ENCODE measurements around the gene SGIP1. TPM values are rescaled to one million over a fixed set of nuclear protein-coding genes. Genes with fewer than 3 reads are reported as not detected.

SGIP1 gene
- total RNA-seq, 1 donor from 2014 or later, result 31.8 TPM

- H3K9me3 Mint-ChIP-seq (ENCODE audit: low read depth), result no peaks in the 10 kb centered on the region
- no peaks in the 10 kb centered on the region for H3K36me3 Mint-ChIP-seq (ENCODE audit: low read depth)
- H3K4me3 Mint-ChIP-seq (ENCODE audit: unreplicated experiment), result no peak overlapping the region
- no peak overlapping the region for H3K27ac Mint-ChIP-seq (ENCODE audit: unreplicated experiment)
- peaks cover 42% of the 10 kb centered on the region for H3K4me1 Mint-ChIP-seq (ENCODE audit: low read depth)
- H3K27me3 Mint-ChIP-seq (ENCODE audit: low read depth), result no peaks in the 10 kb centered on the region
- no peak for DNase-seq (ENCODE audit: low spot score)
- TF ChIP-seq CTCF (IDR thresholded peaks at IDR 0.05), result no peak
Measured at GRCh38 chr1:66493731-66494130, 40.2 kb upstream of the SGIP1 start.

GRCh38 chr1:66494482-66494881 is 39.5 kb upstream of the SGIP1 start:
- Mint-ChIP-seq H3K9me3 (ENCODE audit: low read depth) (no peaks in the 10 kb centered on the region), H3K36me3 (ENCODE audit: low read depth) (no peaks in the 10 kb centered on the region), H3K4me1 (ENCODE audit: low read depth) (peaks cover 35% of the 10 kb centered on the region), H3K27ac (ENCODE audit: unreplicated experiment) (no peak overlapping the region), H3K4me3 (ENCODE audit: unreplicated experiment) (no peak overlapping the region), H3K27me3 (ENCODE audit: low read depth) (no peaks in the 10 kb centered on the region)
- TF ChIP-seq CTCF (IDR thresholded peaks at IDR 0.05), result no peak
- DNase-seq (ENCODE audit: low spot score), result no peak

- no peaks in the 10 kb centered on the region for H3K36me3 Mint-ChIP-seq (ENCODE audit: low read depth)
- H3K27me3 Mint-ChIP-seq (ENCODE audit: low read depth), result no peaks in the 10 kb centered on the region
- H3K4me1 Mint-ChIP-seq (ENCODE audit: low read depth), result peaks cover 25% of the 10 kb centered on the region
- no peak for DNase-seq (ENCODE audit: low spot score)
- no peak overlapping the region for H3K4me3 Mint-ChIP-seq (ENCODE audit: unreplicated experiment)
- TF ChIP-seq CTCF (IDR thresholded peaks at IDR 0.05), result no peak
- no peak overlapping the region for H3K27ac Mint-ChIP-seq (ENCODE audit: unreplicated experiment)
- H3K9me3 Mint-ChIP-seq (ENCODE audit: low read depth), result no peaks in the 10 kb centered on the region
Measured at GRCh38 chr1:66495495-66495894, 38.5 kb upstream of the SGIP1 start.

GRCh38 chr1:66497910-66498309 is 36.0 kb upstream of the SGIP1 start:
- DNase-seq (ENCODE audit: low spot score), result no peak
- Mint-ChIP-seq H3K27ac (ENCODE audit: unreplicated experiment) (no peak overlapping the region), H3K27me3 (ENCODE audit: low read depth) (no peaks in the 10 kb centered on the region), H3K36me3 (ENCODE audit: low read depth) (no peaks in the 10 kb centered on the region), H3K4me3 (ENCODE audit: unreplicated experiment) (no peak overlapping the region), H3K9me3 (ENCODE audit: low read depth) (no peaks in the 10 kb centered on the region), H3K4me1 (ENCODE audit: low read depth) (peaks cover 18% of the 10 kb centered on the region)
- no peak for TF ChIP-seq CTCF (IDR thresholded peaks at IDR 0.05)

- no peak overlapping the region for H3K4me3 Mint-ChIP-seq (ENCODE audit: unreplicated experiment)
- no peak for DNase-seq (ENCODE audit: low spot score)
- no peaks in the 10 kb centered on the region for H3K9me3 Mint-ChIP-seq (ENCODE audit: low read depth)
- no peaks in the 10 kb centered on the region for H3K27me3 Mint-ChIP-seq (ENCODE audit: low read depth)
- H3K4me1 Mint-ChIP-seq (ENCODE audit: low read depth), result peaks cover 35% of the 10 kb centered on the region
- no peak overlapping the region for H3K27ac Mint-ChIP-seq (ENCODE audit: unreplicated experiment)
- TF ChIP-seq CTCF (IDR thresholded peaks at IDR 0.05), result no peak
- no peaks in the 10 kb centered on the region for H3K36me3 Mint-ChIP-seq (ENCODE audit: low read depth)
Measured at GRCh38 chr1:66500301-66500700, 33.7 kb upstream of the SGIP1 start.
